Measurements from ENCODE around the gene COQ4. TPM values are rescaled to one million over a fixed set of nuclear protein-coding genes. Genes with fewer than 3 reads are reported as not detected.

COQ4 gene
- total RNA-seq, 1 experiment from 2014 or later, result 45.8 TPM

DNA sequence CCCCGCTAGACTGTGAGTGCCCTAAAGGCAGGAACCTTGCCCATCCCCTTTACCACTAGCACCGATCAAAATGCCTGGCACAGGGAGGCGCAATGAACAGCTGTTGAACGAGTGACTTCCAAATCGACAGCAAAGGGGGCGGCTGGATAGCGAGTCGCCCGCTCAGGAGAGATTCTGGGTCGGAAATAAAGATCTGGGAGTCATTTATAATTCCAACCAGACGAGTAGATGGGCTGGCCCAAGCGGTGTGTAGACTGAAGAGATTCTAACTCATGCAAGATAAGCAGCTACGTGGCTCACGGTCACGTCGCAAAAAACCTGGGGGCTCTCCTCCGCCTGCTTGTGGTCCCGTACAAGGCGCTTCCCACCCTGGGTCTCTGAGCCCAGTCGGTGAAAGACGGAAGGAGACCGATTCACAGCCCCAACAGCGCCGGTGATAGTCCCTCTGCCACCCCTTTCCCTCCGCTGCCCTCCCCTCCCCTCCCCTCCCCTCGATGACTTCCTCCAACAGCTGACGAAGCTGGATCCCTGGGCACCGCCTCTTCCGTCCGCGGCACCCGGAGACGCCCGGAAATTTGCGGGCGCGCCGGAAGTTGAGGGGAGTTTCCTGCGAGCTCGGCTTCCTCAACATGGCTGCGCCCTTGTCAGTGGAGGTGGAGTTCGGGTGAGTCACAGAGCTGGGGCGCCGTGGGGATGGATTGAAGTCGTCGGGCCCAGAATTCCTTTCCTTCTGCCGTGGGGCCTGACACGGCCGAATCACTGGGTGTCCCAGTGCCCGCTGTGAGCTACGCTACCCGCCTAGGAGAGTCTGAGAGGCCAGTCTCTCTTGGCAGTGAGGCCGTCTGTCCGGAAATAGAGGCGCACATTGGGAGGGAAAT, 48.4 kb downstream of the COQ4 start, which contains the start of gene URM1 (continued):
- TF ChIP-seq, protein P1, sequence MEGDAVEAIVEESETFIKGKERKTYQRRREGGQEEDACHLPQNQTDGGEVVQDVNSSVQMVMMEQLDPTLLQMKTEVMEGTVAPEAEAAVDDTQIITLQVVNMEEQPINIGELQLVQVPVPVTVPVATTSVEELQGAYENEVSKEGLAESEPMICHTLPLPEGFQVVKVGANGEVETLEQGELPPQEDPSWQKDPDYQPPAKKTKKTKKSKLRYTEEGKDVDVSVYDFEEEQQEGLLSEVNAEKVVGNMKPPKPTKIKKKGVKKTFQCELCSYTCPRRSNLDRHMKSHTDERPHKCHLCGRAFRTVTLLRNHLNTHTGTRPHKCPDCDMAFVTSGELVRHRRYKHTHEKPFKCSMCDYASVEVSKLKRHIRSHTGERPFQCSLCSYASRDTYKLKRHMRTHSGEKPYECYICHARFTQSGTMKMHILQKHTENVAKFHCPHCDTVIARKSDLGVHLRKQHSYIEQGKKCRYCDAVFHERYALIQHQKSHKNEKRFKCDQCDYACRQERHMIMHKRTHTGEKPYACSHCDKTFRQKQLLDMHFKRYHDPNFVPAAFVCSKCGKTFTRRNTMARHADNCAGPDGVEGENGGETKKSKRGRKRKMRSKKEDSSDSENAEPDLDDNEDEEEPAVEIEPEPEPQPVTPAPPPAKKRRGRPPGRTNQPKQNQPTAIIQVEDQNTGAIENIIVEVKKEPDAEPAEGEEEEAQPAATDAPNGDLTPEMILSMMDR (IDR thresholded peaks at IDR 0.05 in 2 of 3, conservative IDR thresholded peaks at IDR 0.05 in 1 of 3; ENCODE audit: borderline replicate concordance in 1 of 3, insufficient read depth in 1 of 3, low read depth in 2 of 3, low read length in 2 of 3), result 0 out of 6 replicates have a peak, but pooled peaks of 1 of the 3 experiments have one; percentile 16

DNA sequence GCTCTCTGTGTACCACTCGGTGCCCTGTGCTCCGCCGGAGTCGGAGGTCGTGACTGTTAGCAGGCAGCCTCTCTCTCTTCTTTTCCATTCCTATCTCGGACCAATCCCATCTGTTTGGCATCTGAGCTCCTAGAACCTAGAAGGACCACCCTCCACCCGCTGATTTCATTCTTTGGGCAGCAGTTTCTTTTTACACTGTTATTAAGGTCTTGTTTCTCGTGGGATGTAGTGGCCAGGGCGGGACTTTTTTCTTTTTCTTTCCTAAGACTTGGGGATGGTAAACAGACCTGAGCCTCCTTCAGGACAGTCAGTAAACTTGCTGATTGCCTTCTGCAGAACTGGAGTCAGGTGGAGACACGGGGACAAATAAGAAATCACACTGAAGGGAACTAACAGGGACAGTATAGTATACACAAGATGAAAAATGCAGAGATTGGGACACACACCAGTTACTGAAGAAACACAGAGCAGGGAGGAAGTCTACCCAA, 49.0 kb downstream of the COQ4 start:
- H3K4me2 ChIP-seq (ENCODE audit: low read length), result peak overlapping the region; percentile 89
- H2AFZ ChIP-seq (ENCODE audit: low read depth, low read length, poor library complexity, severe bottlenecking), result no peak overlapping the region
- ChIA-PET CTCF (interaction anchor here (1.0 to 2.2 kb wide), 5 partner anchors 9 to 76 kb away, joined by 3 to 18 read pairs (median 10); partner anchors contain the start of gene CERCAM), RAD21 (ENCODE audit: low non-redundant PET in 1 of 2, low total read pairs in 2 of 2, uncharacterized antibody in 2 of 2, unreplicated experiment in 2 of 2) (interaction anchor here in 1 of 2 experiments (0.6 to 1.2 kb wide), 2 partner anchors 10 to 760 kb away, joined by 3 to 4 read pairs; no protein-coding TSS in a partner anchor), POLR2A (interaction anchor here (0.7 to 1.2 kb wide), 6 partner anchors 9 to 332 kb away, joined by 3 to 4 read pairs (median 3); no protein-coding TSS in a partner anchor)
- H3K4me1 ChIP-seq (ENCODE audit: control insufficient read depth in 1 of 2, insufficient read depth in 2 of 2, low read length in 2 of 2), result peaks cover 13 to 16% of the 10 kb centered on the region in 2 experiments; a peak in 3 of 4 replicates
- H3K27ac ChIP-seq (ENCODE audit: low read depth, low read length), result peak overlapping the region; percentile 79
- peaks cover 53% of the 10 kb centered on the region for H3K79me2 ChIP-seq (ENCODE audit: insufficient read depth, low read length)
- TSS peak; percentile 82 for BruUV-seq (replicated peaks)
- TF ChIP-seq EZH2 (IDR thresholded peaks at IDR 0.05), result no peak
- no peak for TF ChIP-seq EZH2phosphoT487 (IDR thresholded peaks at IDR 0.05; ENCODE audit: borderline replicate concordance)
- TF ChIP-seq ELF1 (IDR thresholded peaks at IDR 0.05; ENCODE audit: borderline replicate concordance, low read depth), result no peak
- no peak for TF ChIP-seq EGR1 (IDR thresholded peaks at IDR 0.05; ENCODE audit: low read depth)
- TF ChIP-seq JUND (IDR thresholded peaks at IDR 0.05), result no peak
- 0 out of 2 replicates have a peak, but pooled peaks have one; percentile 3 for TF ChIP-seq ZFX (IDR thresholded peaks at IDR 0.05)
- no peaks in the 10 kb centered on the region; a peak in 1 of 4 replicates for H3K36me3 ChIP-seq (ENCODE audit: control insufficient read depth in 1 of 2, insufficient read depth in 2 of 2, low read length in 2 of 2)
- H3K9me2 ChIP-seq (ENCODE audit: insufficient read depth), result no peaks in the 10 kb centered on the region
- H3K27me3 ChIP-seq (ENCODE audit: insufficient read depth, low read length), result no peaks in the 10 kb centered on the region
- ATAC-seq, result no peak
- no peak for DNase-seq (ENCODE audit: low read depth, low spot score)
- H3K4me3 ChIP-seq (replicated peaks in 1 of 2; ENCODE audit: low read depth in 1 of 2, low read length in 2 of 2), result peak overlapping the region; percentile 67 to 91
- no peaks in the 10 kb centered on the region for H3K9me3 ChIP-seq (ENCODE audit: control insufficient read depth in 1 of 2, insufficient read depth in 1 of 2, low read depth in 1 of 2, low read length in 2 of 2)
- intact Hi-C loops (cut with micrococcal nuclease), result loop anchor here (2.0 kb wide), 1 partner anchor 41 kb away; no protein-coding TSS in a partner anchor
- H4K20me1 ChIP-seq (ENCODE audit: insufficient read depth), result no peaks in the 10 kb centered on the region; the same call in 1 of the 2 replicates
- H3K9ac ChIP-seq (ENCODE audit: low read length), result peak overlapping the region; percentile 81

All from HCT116 (cell line).